ENCODE data around the gene COBL. TPM values are rescaled to one million over a fixed set of nuclear protein-coding genes. Genes with fewer than 3 reads are reported as not detected.

COBL gene
- total RNA-seq, 1 experiment from 2014 or later: 52.3 TPM

GRCh38 chr7:51316262-51316665 lies 345 bp downstream of the COBL start:
- H3K4me3 Mint-ChIP-seq: peak overlapping the region; percentile 89 to 93
- Histone ChIP-seq H3K4ac (ENCODE audit: low read depth, low read length) (no peak overlapping the region), H3K79me2 (ENCODE audit: insufficient read depth, low read length) (peaks cover 1% of the 10 kb centered on the region; the same call in 1 of the 2 replicates), H3K79me1 (ENCODE audit: insufficient read depth, low read depth, low read length, poor library complexity, severe bottlenecking) (no peaks in the 10 kb centered on the region), H3K9me3 (ENCODE audit: control insufficient read depth, low read depth, low read length) (no peaks in the 10 kb centered on the region), H3K9ac (ENCODE audit: extremely low read depth, insufficient read length, low read length) (peak overlapping the region; percentile 51), H3K27ac (ENCODE audit: insufficient read length, low read depth, low read length) (no peak overlapping the region), H2AK5ac (ENCODE audit: insufficient read length, low read length) (no peak overlapping the region), H4K8ac (replicated peaks; ENCODE audit: insufficient read length, low read depth, low read length) (no peak overlapping the region), H3K18ac (ENCODE audit: insufficient read length, low read depth, low read length) (no peak overlapping the region), H2BK12ac (ENCODE audit: insufficient read length, low read depth, low read length) (no peak overlapping the region), H3K14ac (ENCODE audit: insufficient read depth, low read length) (peak overlapping the region; percentile 59), H3K23ac (ENCODE audit: insufficient read length, low read depth, low read length) (no peak overlapping the region), H2AFZ (ENCODE audit: low read length) (no peak overlapping the region), H2BK20ac (ENCODE audit: low read depth, low read length, poor library complexity, severe bottlenecking) (no peak overlapping the region), H3K4me2 (ENCODE audit: insufficient read depth, insufficient read length, low read length) (peak overlapping the region; percentile 78), H3K4me1 (ENCODE audit: insufficient read depth, low read length) (peaks cover 8% of the 10 kb centered on the region; the same call in 1 of the 2 replicates), H4K20me1 (ENCODE audit: control insufficient read depth, insufficient read depth, insufficient read length) (no peaks in the 10 kb centered on the region), H4K91ac (ENCODE audit: insufficient read length, low read depth, low read length) (no peak overlapping the region), H2BK15ac (ENCODE audit: low read depth, low read length) (no peak overlapping the region), H3K56ac (ENCODE audit: insufficient read length, low read depth, low read length) (no peak overlapping the region), H3K23me2 (ENCODE audit: insufficient read length, low read depth, low read length, poor library complexity, severe bottlenecking) (peaks cover 16% of the 10 kb centered on the region), H2BK120ac (ENCODE audit: low read depth, low read length, poor library complexity, severe bottlenecking) (no peak overlapping the region), H2BK5ac (ENCODE audit: insufficient read length, low read length) (no peak overlapping the region), H3T11ph (ENCODE audit: low read length) (no peak overlapping the region), H4K5ac (ENCODE audit: insufficient read length, low read depth, low read length) (no peak overlapping the region), H3K27me3 (ENCODE audit: insufficient read depth, low read length) (peaks cover 3% of the 10 kb centered on the region; the same call in 1 of the 2 replicates)
- no CpG with 5 or more reads among the region's 46 CpGs for WGBS (ENCODE audit: extremely low coverage, insufficient read length, low lambda C conversion rate)
- H3K36me3 Mint-ChIP-seq (ENCODE audit: insufficient read depth in 1 of 3, low read depth in 3 of 3): no peaks in the 10 kb centered on the region
- H3K27me3 Mint-ChIP-seq (ENCODE audit: low read depth): peaks cover 21% of the 10 kb centered on the region
- no peaks in the 10 kb centered on the region; a peak in 1 of 5 replicates for H3K9me3 Mint-ChIP-seq
- peak; percentile 59 for DNase-seq
- H3K27ac Mint-ChIP-seq: no peak overlapping the region
- H3K4me1 Mint-ChIP-seq: peaks cover 58 to 60% of the 10 kb centered on the region in 2 experiments
- TF ChIP-seq CTCF (conservative IDR thresholded peaks at IDR 0.05): peak; percentile 19; the same call in 1 of the 3 replicates

Measured in H9 (cell line).